OCI-M2 (cell line): ENCODE results near the gene MCTP2.

Experiments used
- DNase-seq: peaks from one replicate; lab custom pipeline; 2025; ENCODE audit not compliant: unreplicated experiment; lab: John Stamatoyannopoulos, UW

MCTP2 gene

GRCh38 chr15:94381384-94381783 is 150.0 kb downstream of the MCTP2 start:
- DNase-seq: no peak

DNA sequence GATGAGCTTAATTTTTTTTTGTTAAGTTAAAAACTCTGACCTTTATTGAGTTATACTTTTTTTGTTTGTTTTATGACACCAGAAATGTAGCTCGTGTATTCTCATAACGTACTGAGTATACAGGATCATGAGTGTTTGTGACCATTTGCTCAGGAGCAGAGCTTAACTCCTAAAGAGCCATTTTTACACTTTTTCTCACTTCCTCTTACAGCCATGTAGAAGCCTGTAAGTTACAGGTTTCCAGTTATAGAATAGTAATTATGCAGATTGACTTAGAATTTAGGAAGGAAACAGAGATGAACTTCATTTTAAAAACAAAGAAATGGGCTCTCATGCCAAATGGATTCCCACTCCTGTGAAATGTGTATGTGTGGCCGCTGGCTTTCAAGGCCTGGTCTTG is 151.7 kb downstream of the MCTP2 start:
- no peak for DNase-seq

GRCh38 chr15:94383706-94384105 is 152.3 kb downstream of the MCTP2 start:
- no peak for DNase-seq

- no peak for DNase-seq
These were observed 154.1 kb downstream of the MCTP2 start for GRCh38 chr15:94385441-94385840.

DNA sequence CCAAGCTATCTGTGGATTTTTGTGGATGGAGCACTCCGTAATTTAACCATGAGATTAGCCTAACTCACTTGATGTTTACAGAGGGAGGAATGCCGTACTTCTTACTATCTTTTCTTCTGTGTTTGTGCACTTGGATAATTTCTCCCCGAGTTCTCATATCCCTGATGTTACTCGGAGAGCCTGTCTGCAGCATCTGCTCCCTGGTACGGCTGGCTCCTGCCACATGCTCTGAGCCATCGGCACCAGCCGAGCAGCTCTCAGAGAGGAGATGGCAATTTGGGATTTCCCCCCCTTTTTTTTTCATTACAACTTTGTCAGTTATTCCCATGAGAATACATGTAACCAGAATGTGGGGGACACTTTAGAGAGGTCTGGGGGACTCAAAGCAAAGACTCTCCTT is 155.0 kb downstream of the MCTP2 start:
- DNase-seq: no peak

- DNase-seq: no peak
These were observed 156.1 kb downstream of the MCTP2 start for GRCh38 chr15:94387442-94387841.

- no peak for DNase-seq
These were observed 156.6 kb downstream of the MCTP2 start for GRCh38 chr15:94387849-94388441.

GRCh38 chr15:94395640-94396039 is 164.3 kb downstream of the MCTP2 start:
- DNase-seq: no peak

- no peak for DNase-seq
These were observed 166.0 kb downstream of the MCTP2 start for GRCh38 chr15:94397337-94397736.

DNA sequence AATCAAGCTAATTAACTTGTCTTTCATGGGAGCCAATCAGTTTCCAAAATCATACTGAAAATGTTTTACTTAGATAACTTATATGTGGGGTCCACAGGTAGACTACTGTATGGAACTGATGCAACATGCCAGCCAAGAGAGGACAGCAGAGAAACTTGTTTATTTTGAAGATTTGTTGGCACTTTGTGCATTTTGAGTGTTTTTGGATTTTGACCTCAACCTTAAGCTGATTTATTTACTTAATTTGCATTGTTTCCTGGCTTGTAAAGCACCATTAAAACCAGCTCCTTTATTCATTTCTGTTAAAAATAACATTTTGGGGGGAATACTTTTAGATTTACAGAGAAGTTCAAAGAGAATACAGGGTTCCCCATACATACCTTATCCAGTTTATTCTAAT is 166.6 kb downstream of the MCTP2 start:
- DNase-seq: no peak

DNA sequence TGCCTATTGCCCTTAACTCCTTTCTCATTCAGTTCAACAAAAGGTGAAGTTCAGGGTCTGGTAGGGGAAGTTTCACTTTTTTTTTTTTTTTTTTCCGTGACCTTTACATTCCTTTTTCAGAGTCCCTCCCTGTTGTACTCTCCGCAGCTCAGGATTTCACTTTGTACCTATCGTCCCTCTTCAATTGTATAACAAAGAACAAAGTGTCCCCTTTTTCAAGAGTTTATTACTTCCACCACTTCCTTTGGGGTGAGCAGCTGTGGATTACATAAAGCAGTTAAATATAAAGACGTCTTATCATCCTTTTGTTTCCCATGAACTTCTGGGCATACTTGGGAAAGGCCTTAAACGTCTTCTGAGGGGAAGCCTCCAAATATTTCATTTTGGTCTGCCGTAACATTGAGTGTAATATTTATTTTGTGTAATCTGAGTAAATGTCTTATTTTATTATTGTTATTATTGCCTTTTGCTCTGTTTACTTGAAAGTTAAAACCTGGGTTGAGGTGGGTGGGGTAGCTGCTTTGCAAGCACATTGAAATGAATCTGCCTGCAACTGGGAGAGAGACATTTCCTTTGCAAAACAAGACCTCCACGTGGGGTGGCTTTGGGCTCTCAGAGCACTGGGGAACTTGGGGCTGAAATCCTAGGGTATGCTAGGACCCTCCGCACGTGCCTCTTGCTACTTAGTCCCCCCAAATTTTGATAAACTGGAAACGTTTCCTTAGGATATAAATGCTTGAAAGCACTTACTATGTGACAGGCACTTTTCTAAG is 169.4 kb downstream of the MCTP2 start:
- no peak for DNase-seq

DNA sequence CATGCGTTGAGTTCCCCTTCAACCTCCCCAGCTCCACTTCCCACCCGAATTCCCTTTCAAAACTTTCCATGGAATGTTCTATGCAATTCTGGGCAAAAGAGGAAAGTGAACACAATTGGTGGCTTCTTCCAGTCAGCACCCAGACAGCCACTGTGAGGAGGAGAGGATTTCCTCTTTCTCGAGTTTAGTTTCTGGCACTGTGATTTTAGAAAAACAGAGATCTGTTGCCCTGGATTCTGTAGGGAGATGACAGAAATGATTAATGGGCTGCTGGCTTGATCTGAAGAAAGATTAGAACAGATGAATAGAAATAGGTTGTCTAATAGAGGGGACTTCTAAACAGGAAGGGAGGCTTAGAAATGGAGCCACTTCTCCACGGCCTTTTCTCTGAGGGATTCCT is 172.0 kb downstream of the MCTP2 start:
- no peak for DNase-seq

DNA sequence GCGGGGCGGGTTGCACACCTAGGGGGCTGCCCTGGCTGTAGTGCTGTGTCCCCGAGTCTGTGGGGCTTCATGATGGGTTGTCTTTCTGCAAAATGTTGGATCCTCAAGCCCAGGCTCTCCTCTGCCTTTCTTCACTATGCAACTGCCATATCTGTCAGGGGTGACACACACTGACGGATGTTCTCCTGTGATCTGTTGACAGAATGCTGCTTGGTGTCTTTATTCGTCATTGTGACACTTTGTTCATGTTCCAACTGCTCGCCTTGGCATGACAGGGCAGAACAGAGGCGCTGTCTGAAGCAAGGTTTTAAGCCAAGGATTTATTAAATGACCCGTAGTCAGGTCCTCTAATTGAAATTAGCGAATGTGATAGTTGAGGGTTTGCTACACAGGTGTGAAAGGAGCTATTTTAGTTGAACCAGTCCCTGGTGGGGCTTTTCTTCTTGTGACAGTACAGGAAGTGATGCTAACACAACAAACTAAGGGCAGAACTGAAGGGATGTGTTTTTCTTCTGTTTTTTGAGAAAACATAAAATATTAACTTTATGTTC is 173.4 kb downstream of the MCTP2 start:
- no peak for DNase-seq

DNA sequence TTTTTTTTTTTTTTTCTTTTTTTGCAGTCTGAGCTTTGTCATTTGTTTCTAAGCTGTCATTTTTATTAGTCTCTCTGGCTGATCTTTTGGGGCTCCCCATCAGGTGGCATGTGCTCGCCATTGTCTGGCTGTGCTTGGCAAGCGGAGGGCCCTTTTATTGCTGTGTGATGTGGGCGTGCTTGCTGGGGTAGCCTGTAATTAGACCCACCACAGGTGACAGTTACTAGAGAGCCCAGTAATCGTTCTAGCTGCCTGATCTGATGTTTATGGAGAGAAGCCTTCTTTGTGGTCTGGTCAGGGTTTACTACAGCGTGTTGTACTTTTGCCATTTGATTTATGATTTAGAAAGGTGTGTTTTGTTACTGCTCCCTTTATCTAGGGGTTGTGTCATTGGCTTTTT is 179.9 kb downstream of the MCTP2 start:
- DNase-seq: no peak

- no peak for DNase-seq
These were observed 180.5 kb downstream of the MCTP2 start for GRCh38 chr15:94411846-94412245.

DNA sequence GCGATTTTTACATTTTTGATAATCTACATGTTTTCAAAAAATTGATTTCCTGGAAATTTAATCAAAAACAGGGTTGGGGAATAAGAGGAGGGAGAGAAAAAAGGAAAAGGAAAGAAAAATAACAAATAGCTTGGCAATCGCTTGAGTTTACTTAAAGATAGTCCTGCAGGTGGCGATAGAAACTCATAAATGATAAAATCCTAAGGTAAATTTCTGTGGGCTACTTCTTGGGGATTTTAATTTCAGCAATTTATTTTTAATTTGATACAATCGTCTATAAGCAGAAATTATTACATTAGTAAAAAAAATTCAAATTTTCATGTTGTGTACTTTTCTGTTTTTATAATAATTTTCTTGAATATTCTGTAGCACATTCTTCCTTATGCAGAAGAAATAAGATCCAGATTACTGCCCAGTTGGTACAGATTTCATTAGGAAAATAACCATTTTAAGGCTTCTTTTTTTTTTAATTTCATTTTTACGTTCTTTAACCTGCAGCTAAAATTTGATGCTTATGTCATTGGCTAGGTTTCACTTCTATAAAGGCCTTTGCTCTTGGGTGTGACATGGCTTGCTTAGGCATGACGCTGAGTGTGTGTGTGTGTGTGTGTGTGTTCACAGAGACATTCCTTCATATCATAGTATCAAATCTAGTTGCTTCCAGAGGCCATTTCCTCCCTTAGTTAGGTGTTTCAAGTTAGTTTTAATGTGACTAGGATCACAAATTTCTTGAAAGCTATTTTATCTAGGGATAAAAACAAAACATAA is 181.8 kb downstream of the MCTP2 start:
- no peak for DNase-seq

- DNase-seq: no peak
These were observed 183.6 kb downstream of the MCTP2 start for GRCh38 chr15:94414916-94415315.

- no peak for DNase-seq
These were observed 184.9 kb downstream of the MCTP2 start for GRCh38 chr15:94416267-94416666.

GRCh38 chr15:94416820-94417219 is 185.5 kb downstream of the MCTP2 start:
- no peak for DNase-seq

GRCh38 chr15:94417501-94418293 is 186.3 kb downstream of the MCTP2 start:
- no peak for DNase-seq

DNA sequence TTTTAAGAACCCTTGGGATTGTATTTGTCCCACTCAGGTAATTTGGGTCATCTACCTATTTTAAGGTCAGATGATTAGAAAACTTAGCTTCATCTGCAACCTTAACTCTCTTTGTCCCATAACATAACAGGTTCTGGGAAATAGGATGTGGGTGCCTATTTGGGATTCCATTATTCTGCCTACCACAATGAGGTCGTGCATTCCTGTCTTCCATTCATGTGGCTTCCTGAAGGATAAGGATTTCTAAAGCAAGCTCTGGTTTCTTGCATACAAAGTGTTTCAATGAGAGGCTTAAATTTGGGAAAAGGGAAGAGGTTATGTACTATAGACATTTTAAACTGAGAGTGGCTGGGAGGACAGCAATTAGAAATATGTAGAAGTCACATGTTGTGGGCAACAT is 190.3 kb downstream of the MCTP2 start:
- DNase-seq: no peak
